ENCODE measurements around the gene GEMIN7.

GEMIN7 gene
- 13.6 to 21.1 reads per million in 2 experiments for total RNA-seq

- DNase-seq (ENCODE audit: low read depth) = peak; percentile 65
These were observed at the start of gene GEMIN7 for GRCh38 chr19:45079063-45079910. TSS of gene GEMIN7 (plus strand) at chr19:45079260. CDS start at chr19:45090115, 10,855 bp downstream.

- DNase-seq (ENCODE audit: low read depth) = no peak
These were observed 48.2 kb upstream of the GEMIN7 start for GRCh38 chr19:45030825-45031224.

GRCh38 chr19:45032421-45032820, 46.6 kb upstream of the GEMIN7 start:
- DNase-seq (ENCODE audit: low read depth) = no peak

GRCh38 chr19:45035755-45036154, 43.3 kb upstream of the GEMIN7 start:
- DNase-seq (ENCODE audit: low read depth) = no peak

GRCh38 chr19:45037393-45038169, 41.5 kb upstream of the GEMIN7 start:
- no peak for DNase-seq (ENCODE audit: low read depth)

GRCh38 chr19:45038931-45039893, 39.8 kb upstream of the GEMIN7 start, which contains the start of gene CLASRP:
TSS of gene CLASRP (plus strand) at chr19:45039045. CDS start at chr19:45040213, 1,168 bp downstream.
- peak; percentile 84 for DNase-seq (ENCODE audit: low read depth)

- no peak for DNase-seq (ENCODE audit: low read depth)
These were observed 38.8 kb upstream of the GEMIN7 start for GRCh38 chr19:45040059-45040771.

GRCh38 chr19:45041125-45041524, 37.9 kb upstream of the GEMIN7 start:
- no peak for DNase-seq (ENCODE audit: low read depth)

GRCh38 chr19:45045671-45046353, 33.2 kb upstream of the GEMIN7 start:
- no peak for DNase-seq (ENCODE audit: low read depth)

- DNase-seq (ENCODE audit: low read depth) = no peak
These were observed 32.7 kb upstream of the GEMIN7 start for GRCh38 chr19:45046355-45046754.

- DNase-seq (ENCODE audit: low read depth) = no peak
These were observed 31.8 kb upstream of the GEMIN7 start for GRCh38 chr19:45047188-45047797.

GRCh38 chr19:45049073-45049736, 29.9 kb upstream of the GEMIN7 start:
- DNase-seq (ENCODE audit: low read depth) = no peak

GRCh38 chr19:45050036-45050435, 29.0 kb upstream of the GEMIN7 start:
- DNase-seq (ENCODE audit: low read depth) = no peak

GRCh38 chr19:45051929-45052579, 27.0 kb upstream of the GEMIN7 start:
- DNase-seq (ENCODE audit: low read depth) = no peak

- no peak for DNase-seq (ENCODE audit: low read depth)
These were observed 22.2 kb upstream of the GEMIN7 start for GRCh38 chr19:45056831-45057230.

GRCh38 chr19:45057444-45057843, 21.6 kb upstream of the GEMIN7 start:
- DNase-seq (ENCODE audit: low read depth) = no peak

- DNase-seq (ENCODE audit: low read depth) = no peak
These were observed 20.4 kb upstream of the GEMIN7 start for GRCh38 chr19:45058622-45059159.

GRCh38 chr19:45059258-45059965, 19.6 kb upstream of the GEMIN7 start:
- peak; percentile 77 for DNase-seq (ENCODE audit: low read depth)

Measured in T follicular helper cell (primary cell).